GM12864 (cell line): ENCODE results near the gene LBHD2.

Source experiments
- DNase-seq: peaks from one replicate; pipeline ENCODE4 v3.0.0-alpha.2; 2011; ENCODE audit warnings: low read depth
- H3K4me3 ChIP-seq: 2 replicates; pipeline ENCODE4 v1.5.1; 2011; ENCODE audit warnings: mild to moderate bottlenecking, low read depth, low read length, control low read depth
- TF ChIP-seq, protein P1 (sequence below): IDR thresholded peaks from 2 replicates; pipeline ENCODE4 v1.5.1; 2011; ENCODE audit warnings: low read depth, mild to moderate bottlenecking, moderate library complexity, low read length, control low read depth, inconsistent platforms; ENCODE audit errors: missing control alignments

The LBHD2 gene

DNA sequence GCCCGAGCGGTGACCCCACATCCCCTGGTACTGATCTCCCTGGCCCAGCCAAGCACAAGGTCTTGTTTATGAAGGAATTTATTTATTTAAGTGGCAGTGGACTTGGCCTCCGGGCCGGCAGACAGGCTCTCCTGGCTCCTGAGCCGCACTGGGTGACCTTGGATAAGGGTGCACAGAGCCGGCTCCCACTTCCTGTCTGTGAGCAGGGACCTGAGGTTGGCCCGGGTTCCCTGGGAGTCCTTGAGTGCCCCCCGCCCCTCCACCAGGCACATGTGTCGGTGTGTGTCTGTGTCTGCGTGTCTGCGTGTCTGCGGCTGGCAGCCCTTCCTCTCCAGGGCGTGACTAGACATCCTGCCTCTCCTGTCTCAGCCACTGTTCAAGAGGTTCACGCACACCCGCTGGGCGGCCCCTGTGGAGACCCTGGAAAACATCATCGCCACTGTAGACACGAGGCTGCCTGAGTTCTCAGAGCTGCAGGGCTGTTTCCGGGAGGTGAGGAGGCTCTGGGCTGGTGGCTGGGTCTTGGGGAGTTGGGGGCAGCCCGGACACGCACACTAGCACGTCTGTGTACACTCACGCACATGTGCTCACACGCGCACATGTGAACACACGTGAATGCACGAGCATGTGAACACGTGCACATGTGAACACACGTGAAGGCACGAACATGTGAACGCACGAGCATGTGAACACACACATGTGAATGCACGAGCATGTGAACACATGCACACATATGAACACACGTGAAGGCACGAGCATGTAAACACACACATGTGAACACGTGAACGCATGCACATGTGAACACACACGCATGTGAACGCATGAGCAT is 48.6 kb downstream of the LBHD2 start:
- no peak for DNase-seq
- H3K4me3 ChIP-seq, result no peak overlapping the region
- TF ChIP-seq, protein P1, sequence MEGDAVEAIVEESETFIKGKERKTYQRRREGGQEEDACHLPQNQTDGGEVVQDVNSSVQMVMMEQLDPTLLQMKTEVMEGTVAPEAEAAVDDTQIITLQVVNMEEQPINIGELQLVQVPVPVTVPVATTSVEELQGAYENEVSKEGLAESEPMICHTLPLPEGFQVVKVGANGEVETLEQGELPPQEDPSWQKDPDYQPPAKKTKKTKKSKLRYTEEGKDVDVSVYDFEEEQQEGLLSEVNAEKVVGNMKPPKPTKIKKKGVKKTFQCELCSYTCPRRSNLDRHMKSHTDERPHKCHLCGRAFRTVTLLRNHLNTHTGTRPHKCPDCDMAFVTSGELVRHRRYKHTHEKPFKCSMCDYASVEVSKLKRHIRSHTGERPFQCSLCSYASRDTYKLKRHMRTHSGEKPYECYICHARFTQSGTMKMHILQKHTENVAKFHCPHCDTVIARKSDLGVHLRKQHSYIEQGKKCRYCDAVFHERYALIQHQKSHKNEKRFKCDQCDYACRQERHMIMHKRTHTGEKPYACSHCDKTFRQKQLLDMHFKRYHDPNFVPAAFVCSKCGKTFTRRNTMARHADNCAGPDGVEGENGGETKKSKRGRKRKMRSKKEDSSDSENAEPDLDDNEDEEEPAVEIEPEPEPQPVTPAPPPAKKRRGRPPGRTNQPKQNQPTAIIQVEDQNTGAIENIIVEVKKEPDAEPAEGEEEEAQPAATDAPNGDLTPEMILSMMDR, result no peak

DNA sequence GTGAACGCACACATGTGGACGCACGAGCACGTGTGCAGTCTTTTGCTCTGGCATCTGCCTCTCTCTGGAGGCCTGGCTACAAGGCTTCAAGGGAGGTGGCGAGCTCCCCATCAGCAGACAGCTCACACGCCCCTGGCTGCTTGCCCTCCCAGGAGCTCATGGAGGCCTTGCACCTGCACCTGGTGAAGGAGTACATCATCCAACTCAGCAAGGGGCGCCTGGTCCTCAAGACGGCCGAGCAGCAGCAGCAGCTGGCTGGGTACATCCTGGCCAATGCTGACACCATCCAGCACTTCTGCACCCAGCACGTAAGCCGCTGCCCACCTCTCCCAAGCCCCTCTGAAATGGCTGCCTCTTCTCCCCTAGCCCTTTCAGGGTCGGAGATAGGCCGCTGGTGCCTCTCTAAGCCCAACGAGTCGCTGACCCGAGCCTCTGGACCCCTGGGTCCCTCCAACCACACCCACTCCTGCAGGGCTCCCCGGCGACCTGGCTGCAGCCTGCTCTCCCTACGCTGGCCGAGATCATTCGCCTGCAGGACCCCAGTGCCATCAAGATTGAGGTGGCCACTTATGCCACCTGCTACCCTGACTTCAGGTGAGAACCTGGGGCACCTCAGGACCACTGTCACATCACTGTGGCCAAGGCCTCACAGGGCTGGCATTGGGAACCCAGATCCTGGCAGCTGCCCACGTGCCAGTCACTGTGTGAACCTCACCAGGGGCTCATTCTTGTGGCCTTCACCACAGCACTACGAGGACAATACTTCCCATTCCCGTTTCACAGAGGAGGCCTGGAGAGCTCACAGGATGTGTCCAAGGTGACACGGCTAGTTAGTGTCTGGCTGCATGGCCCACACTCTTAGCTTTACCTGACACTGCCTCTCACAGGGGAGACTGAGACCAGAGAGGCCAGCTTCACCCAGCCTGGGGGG is 49.5 kb downstream of the LBHD2 start:
- no peak overlapping the region for H3K4me3 ChIP-seq
- no peak for DNase-seq
- TF ChIP-seq, protein P1, result no peak

DNA sequence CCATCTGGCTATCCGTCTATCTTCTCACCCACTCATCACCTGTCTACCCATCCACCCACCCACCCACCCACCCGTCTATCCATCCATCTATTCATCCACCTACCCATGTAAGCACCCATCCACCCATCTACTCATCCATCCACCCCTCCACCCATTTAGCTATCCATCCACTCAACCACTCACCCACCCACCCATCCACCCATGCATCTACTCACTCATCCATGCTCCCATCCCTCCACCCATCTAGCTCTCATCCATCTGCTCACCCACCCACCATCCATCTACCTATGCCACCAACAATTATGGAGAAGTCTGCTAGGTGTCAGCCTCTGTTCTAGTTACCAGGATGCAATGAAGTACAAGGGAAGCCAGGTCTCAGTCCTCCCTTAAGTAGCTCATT is 50.4 kb downstream of the LBHD2 start:
- no peak overlapping the region for H3K4me3 ChIP-seq
- no peak for DNase-seq
- TF ChIP-seq, protein P1, result no peak

DNA sequence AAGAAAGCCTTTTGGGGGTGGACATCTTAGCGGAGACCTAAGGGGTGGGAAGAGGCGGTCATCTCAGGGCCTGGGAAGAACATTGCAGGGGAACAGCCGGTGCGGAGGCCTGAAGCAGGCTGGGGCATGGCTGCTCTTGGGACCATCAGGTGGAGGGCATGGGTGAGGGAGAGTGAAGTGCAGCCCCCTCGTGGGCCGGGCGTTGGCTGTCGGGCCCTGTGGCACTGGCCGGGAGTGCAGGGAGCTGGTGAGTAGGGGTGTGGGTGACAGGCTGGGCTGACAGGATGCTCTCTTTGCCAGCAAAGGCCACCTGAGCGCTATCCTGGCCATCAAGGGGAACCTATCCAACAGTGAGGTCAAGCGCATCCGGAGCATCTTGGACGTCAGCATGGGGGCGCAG is 50.9 kb downstream of the LBHD2 start:
- no peak overlapping the region for H3K4me3 ChIP-seq
- DNase-seq, result no peak
- TF ChIP-seq, protein P1, result no peak

DNA sequence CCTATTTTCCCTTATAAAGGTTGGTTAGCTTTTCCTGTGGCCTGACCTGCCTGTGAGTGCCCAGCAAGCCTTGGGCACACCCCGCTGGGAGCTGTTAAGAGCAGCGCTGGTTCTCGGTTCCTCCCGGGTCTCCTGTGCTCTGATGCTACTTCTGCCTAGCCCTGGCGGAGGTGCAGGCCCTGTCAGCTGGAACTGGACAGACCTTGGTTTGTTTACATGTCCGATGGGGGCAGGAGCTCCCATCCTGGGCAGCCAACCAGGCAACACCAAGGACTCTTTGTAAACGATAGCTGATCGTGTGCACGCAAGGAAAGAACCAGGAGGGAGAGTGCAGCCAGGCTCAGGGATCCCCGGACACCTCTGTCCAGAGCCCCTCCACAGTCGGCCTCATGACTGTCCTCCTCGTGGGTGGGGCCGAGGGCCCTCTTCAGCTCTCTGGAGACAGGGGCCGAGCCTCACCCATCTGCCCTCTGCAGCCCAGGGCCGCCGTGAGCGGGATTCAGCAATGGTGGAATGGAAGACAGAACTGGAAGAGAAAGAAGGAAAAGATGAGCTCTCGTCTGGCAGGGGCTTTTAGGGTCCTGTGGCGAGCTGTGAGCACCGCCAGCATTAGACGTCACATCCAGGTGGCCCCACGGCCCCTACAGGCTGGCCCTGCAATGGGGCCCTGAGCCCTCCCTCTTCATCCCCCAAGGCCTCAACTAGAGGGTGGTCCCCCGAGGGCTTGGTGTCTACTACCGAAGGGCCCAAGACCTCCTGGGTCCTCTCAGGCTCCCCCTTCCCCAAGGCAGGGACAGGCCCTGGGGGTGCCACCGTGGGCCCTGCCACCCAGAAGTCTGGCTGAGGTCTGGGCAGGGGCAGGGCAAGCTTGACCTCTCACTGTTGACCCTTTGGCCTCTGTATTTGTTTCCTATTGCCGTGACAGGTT is 51.6 kb downstream of the LBHD2 start:
- TF ChIP-seq, protein P1, result no peak
- no peak overlapping the region for H3K4me3 ChIP-seq
- no peak for DNase-seq

DNA sequence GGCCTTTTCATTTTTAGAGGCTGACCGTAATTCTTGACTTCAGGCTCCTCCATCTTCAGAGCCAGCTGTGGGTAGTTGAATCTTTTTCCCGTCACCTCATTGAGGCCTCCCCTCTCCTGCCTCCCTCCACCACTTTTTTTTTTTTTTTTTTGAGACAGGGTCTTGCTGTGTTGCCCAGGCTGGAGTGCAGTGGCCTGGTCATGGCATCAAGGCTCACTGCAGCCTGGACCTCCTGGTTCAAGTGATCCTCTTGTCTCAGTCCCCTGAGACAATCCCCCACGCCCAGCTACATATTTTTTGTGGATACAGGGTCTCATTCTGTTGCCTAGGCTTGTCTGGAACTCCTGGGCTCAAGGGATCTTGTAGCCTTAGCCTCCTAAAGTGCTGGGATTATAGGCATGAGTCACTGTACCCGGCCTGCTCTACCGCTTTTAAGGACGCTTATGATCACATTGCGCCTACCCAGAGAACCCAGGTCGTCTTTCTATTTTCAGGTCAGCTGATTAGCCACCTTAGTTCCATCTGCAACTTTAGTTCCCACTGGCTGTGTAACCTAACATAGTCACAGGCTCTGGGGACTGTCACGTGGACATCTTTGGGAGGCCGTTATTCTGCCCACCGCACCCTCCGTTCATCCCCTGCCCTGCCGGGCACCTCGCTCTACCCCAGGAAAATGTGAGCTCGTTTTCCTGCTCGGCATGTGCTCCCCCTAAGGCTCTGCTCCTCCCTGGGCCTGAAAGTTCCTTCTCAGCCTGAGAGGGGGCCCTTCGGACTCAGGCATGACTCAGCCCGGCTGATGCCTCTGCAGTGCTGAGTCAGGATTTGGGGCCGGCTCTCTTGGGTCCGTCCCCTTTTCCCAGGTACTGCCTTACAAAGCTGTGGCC is 52.6 kb downstream of the LBHD2 start:
- TF ChIP-seq, protein P1, result no peak
- no peak for DNase-seq
- no peak overlapping the region for H3K4me3 ChIP-seq
